Activated naive CD4-positive, alpha-beta T cell (primary cell): Measurements from ENCODE around the gene SPCS2.
A peak's percentile ranks its signal among the peaks of the same experiment; 100 is the strongest.
"Not testable (repeated sequence)": the region's sequence is repeated elsewhere in the genome, so short reads cannot be mapped to it uniquely, and the experiment has no call there.

Experiments
- DNase-seq, 4 experiments: peaks; one replicate each; lab custom pipeline; 2025; lab: John Stamatoyannopoulos, UW

SPCS2 gene

GRCh38 chr11:74950374-74950969 lies 1.4 kb downstream of the SPCS2 start:
- no peak for DNase-seq

GRCh38 chr11:74951226-74951625 lies 2.2 kb downstream of the SPCS2 start:
- DNase-seq = no peak

- DNase-seq = no peak
Observed at GRCh38 chr11:74952752-74953151, 3.7 kb downstream of the SPCS2 start.

DNA sequence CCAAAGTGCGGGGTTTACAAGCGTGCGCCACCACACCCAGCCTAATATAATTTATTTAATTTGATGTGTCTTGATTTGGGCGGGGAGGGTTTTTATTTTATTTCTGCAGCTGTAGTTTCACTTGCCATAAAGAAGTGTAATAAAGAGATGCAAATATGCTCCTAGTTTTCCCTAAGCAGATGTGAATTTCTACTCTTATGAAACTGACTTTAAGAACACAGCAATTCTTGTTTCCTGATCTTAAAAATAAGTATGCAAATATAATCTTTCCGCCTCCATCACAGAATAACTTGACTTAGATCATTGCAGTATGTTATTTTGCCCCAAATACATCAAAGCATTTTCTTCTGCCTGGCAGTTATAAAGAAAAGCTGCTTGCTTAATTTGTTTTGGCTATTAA lies 4.4 kb downstream of the SPCS2 start:
- DNase-seq = no peak

DNA sequence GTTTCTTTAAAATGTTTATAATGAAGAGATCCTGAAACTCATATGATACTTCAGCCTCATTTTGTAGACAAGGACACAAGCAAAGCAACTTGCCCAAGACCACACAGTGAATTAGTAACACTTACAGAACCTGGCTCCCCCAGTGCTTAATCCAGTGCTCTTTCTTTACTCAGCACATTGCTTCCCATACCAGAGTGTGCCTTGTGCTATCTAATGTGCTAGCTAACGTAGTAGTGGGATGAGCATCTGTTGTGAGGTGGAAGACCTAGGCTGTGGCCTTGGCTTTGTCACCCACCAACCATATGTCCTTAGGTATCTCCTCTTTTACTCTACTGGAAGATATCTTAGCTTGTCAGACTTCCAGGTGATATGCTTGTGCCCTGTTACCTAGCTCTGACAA lies 5.1 kb downstream of the SPCS2 start:
- no peak for DNase-seq

GRCh38 chr11:74956397-74957015 lies 7.4 kb downstream of the SPCS2 start:
- no peak for DNase-seq

DNA sequence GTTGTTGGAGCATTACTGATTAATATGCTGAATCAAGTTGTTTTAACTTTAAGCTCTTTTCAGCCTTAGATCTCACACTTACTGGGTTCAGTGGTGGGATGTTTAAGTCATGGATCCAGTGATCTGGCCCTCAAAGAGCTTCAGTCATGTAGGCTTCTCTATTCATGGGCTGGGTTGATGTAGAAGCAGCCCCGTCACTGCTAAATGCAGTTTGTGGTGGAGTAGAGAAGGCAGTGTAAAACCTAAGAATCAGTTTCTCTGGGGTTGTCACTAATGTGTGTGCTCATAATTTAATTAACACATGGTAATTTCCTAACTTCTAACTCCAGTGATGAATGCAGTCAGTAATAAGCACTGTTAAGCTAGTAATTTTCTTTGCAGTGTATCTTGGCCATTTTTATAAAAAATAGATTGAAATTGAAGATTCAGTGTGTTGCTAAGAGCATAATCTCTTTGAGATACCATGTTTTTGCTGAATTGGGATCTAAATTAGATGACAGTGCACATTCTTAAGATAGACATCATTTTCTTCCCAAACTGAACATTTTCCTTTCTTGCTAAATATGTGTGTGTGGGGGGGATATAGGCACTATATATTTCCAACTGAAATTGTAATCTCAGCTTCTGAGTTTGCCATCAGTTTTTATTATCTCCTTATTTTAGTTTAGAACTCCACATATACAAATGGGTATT lies 9.0 kb downstream of the SPCS2 start:
- DNase-seq = no peak

DNA sequence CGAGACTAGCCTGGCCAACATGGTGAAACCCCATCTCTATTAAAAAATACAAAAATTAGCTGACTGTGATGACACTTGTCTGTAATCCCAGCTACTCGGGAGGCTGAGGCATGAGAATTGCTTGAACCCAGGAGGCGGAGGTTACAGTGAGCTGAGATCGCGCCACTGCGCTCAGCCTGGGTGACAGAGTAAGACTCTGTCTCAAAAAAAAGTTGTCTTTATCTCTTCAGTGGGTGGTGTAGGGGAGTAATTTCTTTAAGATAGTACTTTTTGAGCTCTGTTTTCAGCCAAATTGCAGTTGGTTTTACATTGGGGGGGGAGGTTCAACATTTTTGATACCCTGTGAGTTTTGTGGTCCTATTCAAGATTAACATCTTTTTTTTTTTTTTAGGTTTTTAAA lies 11.1 kb downstream of the SPCS2 start:
- not testable (repeated sequence) for DNase-seq

DNA sequence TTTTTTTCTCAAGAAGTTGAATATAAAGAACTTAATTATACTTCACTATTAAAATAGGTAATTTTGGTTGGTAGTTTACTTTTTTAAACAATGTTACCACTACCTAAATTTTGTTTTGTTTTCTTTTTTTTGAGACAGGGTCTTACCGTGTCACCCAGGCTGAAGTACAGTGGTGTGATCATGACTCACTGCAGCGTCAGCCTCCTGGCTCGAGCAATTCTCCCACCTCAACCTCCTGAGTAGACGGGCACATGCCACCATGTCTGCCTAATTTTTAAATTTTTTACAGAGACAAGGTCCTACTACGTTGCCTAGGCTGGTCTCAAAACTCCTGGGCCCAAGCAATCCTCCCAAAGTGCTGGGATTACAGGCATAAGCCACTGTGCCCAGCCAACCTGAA lies 17.6 kb downstream of the SPCS2 start:
- DNase-seq = no peak

- no peak for DNase-seq
Observed at GRCh38 chr11:74970852-74971395, 21.9 kb downstream of the SPCS2 start.

GRCh38 chr11:74971424-74971823 lies 22.4 kb downstream of the SPCS2 start:
- no peak for DNase-seq

- no peak for DNase-seq
Observed at GRCh38 chr11:74978041-74978440, 29.0 kb downstream of the SPCS2 start.

DNA sequence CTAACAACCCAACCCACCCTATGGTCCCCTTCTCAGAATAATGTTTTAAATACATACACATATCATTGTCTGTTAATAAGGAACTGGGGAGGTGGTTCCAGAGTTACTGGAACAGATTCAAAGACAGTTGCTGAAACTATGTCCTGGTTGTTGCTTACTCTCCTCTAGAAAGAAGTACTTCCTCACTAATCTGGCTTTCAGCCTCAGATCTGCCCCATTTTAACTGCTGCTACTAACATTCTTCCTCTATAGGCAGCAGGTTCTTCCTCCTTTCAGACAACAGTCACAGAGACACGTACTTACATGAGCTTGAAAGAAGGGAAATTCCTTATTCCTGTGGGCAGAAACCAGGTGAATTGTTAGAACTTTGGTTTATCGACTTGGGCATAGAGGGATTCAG lies 31.6 kb downstream of the SPCS2 start:
- no peak for DNase-seq

DNA sequence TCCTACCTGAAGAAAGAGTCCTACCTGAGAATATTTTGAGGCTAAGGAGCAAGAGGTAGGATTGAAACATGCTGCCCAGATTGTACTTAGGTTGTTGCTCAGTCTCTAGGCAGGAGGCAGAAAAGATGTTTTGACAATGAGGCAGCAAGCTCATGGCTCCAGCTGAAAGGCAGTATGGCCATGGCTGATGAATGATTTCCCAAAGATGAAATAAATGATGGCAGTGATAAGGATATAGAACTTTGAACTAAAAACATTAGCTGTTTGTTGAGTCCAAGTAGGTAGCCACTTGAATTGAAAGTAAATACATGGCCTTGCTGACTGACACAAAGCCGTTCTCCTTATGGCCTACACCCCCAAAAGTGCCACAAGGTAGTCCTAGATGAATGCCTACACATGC lies 32.8 kb downstream of the SPCS2 start:
- DNase-seq = no peak

GRCh38 chr11:74984070-74984469 lies 35.0 kb downstream of the SPCS2 start:
- DNase-seq = no peak

GRCh38 chr11:74984730-74985129 lies 35.7 kb downstream of the SPCS2 start:
- DNase-seq = no peak

- DNase-seq = peak; percentile 52 to 73 (median 62)
Observed at GRCh38 chr11:74988541-74989259, 39.6 kb downstream of the SPCS2 start, which contains the start of gene NEU3. Gene NEU3 (plus strand): TSS chr11:74988933. CDS start chr11:74989061, 128 bp downstream.

DNA sequence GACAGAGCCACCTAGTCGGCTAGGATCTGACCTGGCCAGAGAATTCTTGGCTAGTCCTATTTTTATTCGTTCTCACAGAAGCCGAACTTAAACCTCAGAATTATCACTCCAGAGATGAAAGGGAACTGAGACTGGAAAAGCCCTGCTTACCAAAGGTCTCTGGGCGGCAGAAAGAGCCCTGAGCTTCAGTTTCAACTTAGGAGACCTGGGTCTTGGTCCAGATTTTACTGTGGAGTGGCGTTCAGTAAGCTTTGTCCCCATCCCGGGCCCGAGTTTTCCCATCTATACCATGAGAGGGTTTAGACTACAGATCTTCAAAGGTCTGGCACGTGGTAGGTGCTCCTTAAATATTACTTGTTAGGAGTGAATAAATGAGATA lies 40.2 kb downstream of the SPCS2 start:
- no peak for DNase-seq

DNA sequence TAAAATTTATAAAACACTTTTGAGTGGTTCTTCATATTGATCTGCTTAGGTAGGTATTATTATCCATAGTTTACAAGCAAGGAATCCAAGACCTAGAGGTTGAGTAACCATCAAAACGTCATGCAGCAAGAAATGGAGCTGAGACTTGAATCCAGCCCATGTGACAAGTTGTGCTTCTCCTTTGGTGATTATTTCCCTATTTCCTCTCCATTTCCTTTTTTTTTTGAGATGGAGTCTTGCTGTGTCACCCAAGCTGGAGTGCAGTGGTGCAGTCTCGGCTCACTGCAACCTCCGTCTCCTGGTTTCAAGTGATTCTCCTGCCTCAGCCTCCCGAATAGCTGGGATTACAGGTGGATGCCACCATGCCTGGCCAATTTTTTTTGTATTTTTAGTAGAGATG lies 41.1 kb downstream of the SPCS2 start:
- not testable (repeated sequence) for DNase-seq

- no peak for DNase-seq
Observed at GRCh38 chr11:74990941-74991340, 41.9 kb downstream of the SPCS2 start.

DNA sequence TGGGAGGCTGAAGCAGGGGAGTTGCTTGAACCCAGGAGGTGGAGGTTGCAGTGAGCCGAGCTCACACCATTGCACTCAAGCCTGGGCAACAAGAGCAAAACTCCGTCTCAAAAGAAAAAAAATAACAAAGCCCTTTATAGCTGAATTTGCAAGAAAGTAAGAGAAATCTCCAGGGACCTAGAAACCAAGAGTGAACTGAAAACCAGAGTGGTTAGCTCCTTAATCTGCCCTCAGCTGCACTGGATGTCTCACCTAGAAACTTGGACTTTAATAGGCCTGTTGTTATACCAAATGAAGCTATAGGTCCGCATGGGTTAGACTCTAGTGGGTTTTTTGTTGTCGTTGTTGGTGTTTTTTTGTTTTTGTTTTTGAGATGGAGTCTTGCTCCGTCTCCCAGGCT lies 43.8 kb downstream of the SPCS2 start:
- no peak for DNase-seq

GRCh38 chr11:75000975-75001354 lies 51.9 kb downstream of the SPCS2 start:
- no peak for DNase-seq

DNA sequence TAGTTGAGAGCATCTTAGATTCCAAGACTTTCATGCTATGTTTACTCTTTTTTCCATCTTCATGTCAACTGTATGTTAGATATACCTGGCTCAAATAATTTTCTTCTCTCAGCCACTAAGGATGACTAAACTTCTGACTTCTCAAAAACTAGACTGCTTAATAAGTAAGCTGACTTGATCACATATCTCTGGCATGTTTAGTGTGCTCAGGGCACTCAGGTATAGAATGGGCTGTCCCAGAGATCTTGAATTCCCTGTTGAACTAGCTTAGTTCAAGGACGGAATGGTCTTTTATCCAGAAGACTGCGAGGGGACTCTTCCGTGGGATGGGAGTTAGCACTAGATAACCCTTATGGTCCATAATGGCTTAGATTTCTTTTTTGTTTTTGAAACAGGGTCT lies 52.6 kb downstream of the SPCS2 start:
- DNase-seq = no peak
